ENCODE measurements around the gene RPL10A.
A peak's percentile ranks its signal among the peaks of the same experiment; 100 is the strongest.

The RPL10A gene

GRCh38 chr6:35501784-35502183 is 33.6 kb downstream of the RPL10A start:
- H3K9me3 ChIP-seq (replicated peaks in 1 of 11), result no peaks in the 10 kb centered on the region
- H3K36me3 ChIP-seq, result no peaks in the 10 kb centered on the region
- H3K4me3 ChIP-seq, result no peak overlapping the region
- H3K4me2 ChIP-seq, result no peak overlapping the region
- no peak overlapping the region for H3K27ac ChIP-seq
- peaks cover 19 to 68% (median 30%) of the 10 kb centered on the region in 11 experiments; a peak in 21 of 22 replicates for H3K27me3 ChIP-seq
- H3K4me1 ChIP-seq, result peaks cover 11 to 28% (median 20%) of the 10 kb centered on the region in 10 experiments; a peak in 18 of 20 replicates
- TF ChIP-seq Cebpa-rat (IDR thresholded peaks at IDR 0.05), result no peak
- no peak overlapping the region for H3K9ac ChIP-seq
- peaks cover 0 to 30% (median 0%) of the 10 kb centered on the region in 11 experiments; a peak in 3 of 22 replicates for H4K20me1 ChIP-seq

- Histone ChIP-seq H3K27me3 (peaks cover 10 to 61% (median 17%) of the 10 kb centered on the region in 11 experiments; a peak in 21 of 22 replicates), H3K4me1 (peaks cover 0 to 25% (median 11%) of the 10 kb centered on the region in 10 experiments; a peak in 16 of 20 replicates)
- TF ChIP-seq Cebpa-rat (IDR thresholded peaks at IDR 0.05), result no peak
Measured at GRCh38 chr6:35503534-35503933, 35.3 kb downstream of the RPL10A start.

DNA sequence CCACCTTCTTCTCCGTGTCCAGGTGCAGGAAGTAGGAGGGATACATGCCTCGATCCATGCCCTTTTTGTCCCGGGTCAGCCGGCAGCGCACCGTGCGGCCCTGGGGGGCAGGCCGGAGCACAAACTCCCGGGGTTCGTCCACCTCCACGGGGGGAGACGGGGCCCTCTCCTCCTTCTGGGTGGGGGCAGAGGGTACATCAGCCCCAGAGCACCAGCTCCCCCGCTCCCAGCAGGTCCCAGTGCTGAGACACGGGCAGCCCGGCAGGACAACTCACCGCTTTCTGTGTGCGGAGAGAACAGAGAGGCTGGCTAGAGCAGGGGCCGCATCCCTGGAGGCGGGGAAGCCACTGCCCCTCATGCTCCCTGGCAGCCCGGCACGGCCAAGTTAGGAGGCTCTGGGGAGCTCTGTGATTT is 37.8 kb downstream of the RPL10A start:
- Histone ChIP-seq H3K36me3 (no peaks in the 10 kb centered on the region), H4K20me1 (peaks cover 0 to 17% (median 0%) of the 10 kb centered on the region in 11 experiments; a peak in 2 of 22 replicates), H3K9ac (no peak overlapping the region), H3K27me3 (peaks cover 24 to 61% (median 30%) of the 10 kb centered on the region in 11 experiments), H3K4me3 (no peak overlapping the region), H3K4me1 (peaks cover 10 to 45% (median 32%) of the 10 kb centered on the region in 10 experiments), H3K9me3 (replicated peaks in 1 of 11) (no peaks in the 10 kb centered on the region), H3K4me2 (no peak overlapping the region), H3K27ac (no peak overlapping the region)
- no peak for TF ChIP-seq Cebpa-rat (IDR thresholded peaks at IDR 0.05)

More at GRCh38 chr6:35503534-35503933, 35.3 kb downstream of the RPL10A start:
- H3K36me3 ChIP-seq, result no peaks in the 10 kb centered on the region
- H3K27ac ChIP-seq, result no peak overlapping the region
- H3K9ac ChIP-seq, result no peak overlapping the region
- H4K20me1 ChIP-seq, result peaks cover 0 to 21% (median 0%) of the 10 kb centered on the region in 11 experiments; a peak in 3 of 22 replicates
- peak overlapping the region in 7 of 11 experiments; percentile 22 to 66 (median 56); a peak in 11 of 22 replicates for H3K4me2 ChIP-seq
- no peak overlapping the region for H3K4me3 ChIP-seq
- H3K9me3 ChIP-seq (replicated peaks in 1 of 11), result no peaks in the 10 kb centered on the region

DNA sequence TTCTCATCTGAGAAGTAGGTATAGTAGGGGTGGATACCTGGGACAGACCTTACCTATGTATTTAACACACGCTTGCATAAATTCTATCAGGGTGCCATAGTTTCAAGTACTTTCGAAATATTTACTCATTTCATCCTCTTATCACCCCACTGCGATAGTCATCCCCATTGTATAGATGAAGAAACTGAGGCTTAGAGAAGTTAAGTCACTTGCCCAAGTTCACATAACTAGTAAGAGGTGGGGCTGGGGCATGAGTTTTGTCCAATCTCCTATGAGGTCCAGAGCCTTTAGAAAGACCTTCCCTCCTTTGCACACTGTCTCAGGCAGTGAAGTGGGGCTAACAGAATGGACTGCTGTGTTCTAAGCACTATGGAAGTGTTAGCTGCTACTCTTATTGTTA is 38.3 kb downstream of the RPL10A start:
- peaks cover 29 to 63% (median 36%) of the 10 kb centered on the region in 11 experiments for H3K27me3 ChIP-seq

DNA sequence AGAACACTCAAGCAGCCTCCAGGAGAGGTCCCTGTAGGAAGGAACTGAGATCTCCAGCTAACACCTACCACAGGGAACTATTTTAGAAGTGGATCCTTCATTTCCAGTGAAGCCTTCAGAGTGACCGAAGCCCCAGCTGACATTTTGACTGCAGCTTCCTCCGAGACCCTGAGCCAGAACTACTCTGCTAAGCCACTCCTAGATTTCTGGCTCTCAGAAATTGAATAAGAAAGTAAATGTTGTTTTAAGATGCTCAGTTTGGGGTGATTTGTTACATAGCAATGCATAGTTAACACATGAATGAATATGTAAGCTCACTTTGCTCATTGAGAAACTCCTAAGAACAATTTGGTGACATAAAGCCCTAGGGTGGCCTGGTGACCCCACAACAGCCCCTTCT is 39.0 kb downstream of the RPL10A start:
- Histone ChIP-seq H3K4me3 (no peak overlapping the region), H3K4me2 (no peak overlapping the region), H3K9ac (no peak overlapping the region), H4K20me1 (peaks cover 0 to 22% (median 0%) of the 10 kb centered on the region in 11 experiments; a peak in 2 of 22 replicates), H3K4me1 (peaks cover 17 to 56% (median 43%) of the 10 kb centered on the region in 10 experiments), H3K27me3 (peaks cover 35 to 64% (median 42%) of the 10 kb centered on the region in 11 experiments), H3K36me3 (no peaks in the 10 kb centered on the region), H3K27ac (no peak overlapping the region), H3K9me3 (replicated peaks in 1 of 11) (no peaks in the 10 kb centered on the region)
- TF ChIP-seq Cebpa-rat (IDR thresholded peaks at IDR 0.05), result no peak

More for the DNA sequence above, 38.3 kb downstream of the RPL10A start:
- TF ChIP-seq Cebpa-rat (IDR thresholded peaks at IDR 0.05), result no peak
- H3K9ac ChIP-seq, result no peak overlapping the region
- H3K4me2 ChIP-seq, result no peak overlapping the region
- H3K9me3 ChIP-seq (replicated peaks in 1 of 11), result no peaks in the 10 kb centered on the region
- H3K36me3 ChIP-seq, result no peaks in the 10 kb centered on the region
- peaks cover 0 to 22% (median 0%) of the 10 kb centered on the region in 11 experiments; a peak in 2 of 22 replicates for H4K20me1 ChIP-seq
- peaks cover 15 to 50% (median 38%) of the 10 kb centered on the region in 10 experiments for H3K4me1 ChIP-seq
- no peak overlapping the region for H3K27ac ChIP-seq
- H3K4me3 ChIP-seq, result no peak overlapping the region

DNA sequence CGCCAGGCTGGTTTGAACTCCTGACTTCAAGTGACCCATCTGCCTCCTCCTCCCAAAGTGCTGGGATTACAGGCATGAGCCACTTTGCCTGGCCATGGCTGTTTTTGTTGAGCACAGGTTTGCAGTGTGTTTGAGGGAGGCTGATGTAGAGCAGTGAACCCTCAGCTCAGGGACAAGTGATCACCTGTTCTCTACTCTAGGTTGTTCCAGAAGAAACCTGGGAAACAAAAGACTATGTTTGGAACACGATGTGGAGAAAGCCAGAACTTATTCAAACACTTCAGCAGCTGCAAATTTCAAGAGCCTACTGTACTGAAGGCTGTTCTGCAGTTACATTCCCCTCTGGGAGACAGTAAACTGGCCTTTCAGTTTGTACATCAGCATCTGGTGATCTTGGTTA is 39.8 kb downstream of the RPL10A start:
- Histone ChIP-seq H3K4me2 (peak overlapping the region in 3 of 11 experiments; percentile 75 to 91 (median 88); a peak in 7 of 22 replicates), H3K4me3 (no peak overlapping the region), H3K9me3 (replicated peaks in 1 of 11) (no peaks in the 10 kb centered on the region), H4K20me1 (peaks cover 0 to 22% (median 0%) of the 10 kb centered on the region in 11 experiments; a peak in 2 of 22 replicates), H3K36me3 (no peaks in the 10 kb centered on the region), H3K4me1 (peaks cover 17 to 57% (median 43%) of the 10 kb centered on the region in 10 experiments), H3K9ac (no peak overlapping the region), H3K27me3 (peaks cover 38 to 68% (median 50%) of the 10 kb centered on the region in 11 experiments), H3K27ac (no peak overlapping the region)
- TF ChIP-seq Cebpa-rat (IDR thresholded peaks at IDR 0.05), result no peak

- Histone ChIP-seq H3K9me3 (replicated peaks in 1 of 11) (no peaks in the 10 kb centered on the region), H3K4me1 (peaks cover 17 to 54% (median 41%) of the 10 kb centered on the region in 10 experiments), H4K20me1 (peaks cover 0 to 22% (median 0%) of the 10 kb centered on the region in 11 experiments; a peak in 2 of 22 replicates), H3K9ac (no peak overlapping the region), H3K4me2 (peak overlapping the region; percentile 25 to 91 (median 75); a peak in 21 of 22 replicates), H3K27ac (no peak overlapping the region), H3K36me3 (no peaks in the 10 kb centered on the region), H3K4me3 (no peak overlapping the region), H3K27me3 (peaks cover 35 to 64% (median 47%) of the 10 kb centered on the region in 11 experiments)
- no peak for TF ChIP-seq Cebpa-rat (IDR thresholded peaks at IDR 0.05)
Measured at GRCh38 chr6:35508542-35508941, 40.3 kb downstream of the RPL10A start.

DNA sequence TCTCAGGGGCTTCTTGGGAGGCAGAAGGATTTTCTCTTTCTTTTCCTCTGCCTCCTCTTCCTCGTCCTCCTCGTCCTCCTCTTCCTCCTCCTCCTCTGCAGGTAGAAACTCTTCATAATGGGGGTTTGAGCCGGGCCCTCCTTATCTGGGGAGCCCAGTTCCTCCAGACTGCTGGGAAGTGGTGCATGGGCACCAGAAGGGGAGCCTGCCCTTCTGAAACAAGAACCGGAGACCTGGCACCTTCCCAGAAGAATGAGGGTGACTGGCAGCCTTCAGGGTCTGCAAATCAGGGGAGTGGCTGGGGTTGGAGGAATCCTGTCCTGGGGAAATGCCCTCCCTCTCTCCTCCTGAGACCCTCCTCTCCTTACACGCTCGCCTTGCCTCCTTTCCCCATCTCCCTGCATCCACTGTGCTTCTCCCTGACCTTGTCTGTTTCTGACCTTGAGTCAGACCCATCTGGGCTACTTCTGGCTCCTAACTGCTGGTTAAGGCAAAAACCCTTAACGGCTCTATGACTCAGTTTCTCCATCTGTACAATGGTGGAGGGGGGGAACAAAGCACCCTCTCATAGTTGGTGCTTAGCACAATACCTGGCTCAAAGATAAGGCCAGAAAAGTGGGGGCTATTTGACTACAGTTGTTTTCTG is 42.8 kb downstream of the RPL10A start:
- H3K36me3 ChIP-seq, result no peaks in the 10 kb centered on the region
- no peak overlapping the region for H3K27ac ChIP-seq
- peaks cover 28 to 55% (median 40%) of the 10 kb centered on the region in 11 experiments for H3K27me3 ChIP-seq
- no peaks in the 10 kb centered on the region for H3K9me3 ChIP-seq (replicated peaks in 1 of 11)
- TF ChIP-seq Cebpa-rat (IDR thresholded peaks at IDR 0.05), result no peak
- peak overlapping the region; percentile 72 to 93 (median 82) for H3K4me2 ChIP-seq
- H3K9ac ChIP-seq, result peak overlapping the region in 6 of 11 experiments; percentile 28 to 59 (median 48); a peak in 7 of 22 replicates
- H3K4me3 ChIP-seq, result peak overlapping the region in 5 of 10 experiments; percentile 21 to 54 (median 41); a peak in 4 of 20 replicates
- H3K4me1 ChIP-seq, result peaks cover 17 to 48% (median 37%) of the 10 kb centered on the region in 10 experiments
- peaks cover 0 to 22% (median 0%) of the 10 kb centered on the region in 11 experiments; a peak in 2 of 22 replicates for H4K20me1 ChIP-seq

DNA sequence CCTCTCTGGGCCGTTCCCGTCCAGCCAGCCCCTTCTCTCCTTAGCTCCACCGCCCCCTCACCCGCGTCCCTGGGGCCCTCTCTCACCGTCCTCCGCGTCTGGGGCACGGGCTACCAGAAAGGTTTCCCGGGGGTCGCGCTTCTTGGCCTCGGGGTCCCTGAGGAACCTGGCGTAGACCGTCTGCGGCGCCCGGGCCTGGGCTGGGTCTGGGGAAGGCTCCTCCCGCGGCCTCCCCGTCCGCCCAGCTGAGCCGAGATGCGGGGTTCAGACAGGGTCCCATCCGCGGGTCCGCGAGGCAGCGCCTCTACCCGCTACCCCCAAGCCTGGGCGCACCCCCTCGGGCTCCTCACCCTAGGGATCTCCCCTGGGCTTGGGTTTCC is 43.4 kb downstream of the RPL10A start:
- peaks cover 17 to 48% (median 37%) of the 10 kb centered on the region in 10 experiments for H3K4me1 ChIP-seq
- TF ChIP-seq Cebpa-rat (IDR thresholded peaks at IDR 0.05), result no peak
- H3K27ac ChIP-seq, result no peak overlapping the region

More for the DNA sequence above, 43.4 kb downstream of the RPL10A start:
- Histone ChIP-seq H3K36me3 (no peaks in the 10 kb centered on the region), H3K9me3 (replicated peaks in 1 of 11) (no peaks in the 10 kb centered on the region), H3K4me3 (peak overlapping the region in 6 of 10 experiments; percentile 21 to 54 (median 40); a peak in 6 of 20 replicates), H3K9ac (peak overlapping the region in 7 of 11 experiments; percentile 28 to 59 (median 46); a peak in 9 of 22 replicates), H3K27me3 (peaks cover 28 to 55% (median 40%) of the 10 kb centered on the region in 11 experiments), H3K4me2 (peak overlapping the region; percentile 72 to 93 (median 82)), H4K20me1 (peaks cover 0 to 22% (median 0%) of the 10 kb centered on the region in 11 experiments; a peak in 2 of 22 replicates)

Data from BLaER1 treated with 17β-estradiol and CSF1 and Interleukin-3, amounts not matched to agents 10 nM and 100 nM (cell line).